ENCODE data around the gene EHHADH.
"Not testable (repeated sequence)": the region's sequence is repeated elsewhere in the genome, so short reads cannot be mapped to it uniquely, and the experiment has no call there.

The EHHADH gene

DNA sequence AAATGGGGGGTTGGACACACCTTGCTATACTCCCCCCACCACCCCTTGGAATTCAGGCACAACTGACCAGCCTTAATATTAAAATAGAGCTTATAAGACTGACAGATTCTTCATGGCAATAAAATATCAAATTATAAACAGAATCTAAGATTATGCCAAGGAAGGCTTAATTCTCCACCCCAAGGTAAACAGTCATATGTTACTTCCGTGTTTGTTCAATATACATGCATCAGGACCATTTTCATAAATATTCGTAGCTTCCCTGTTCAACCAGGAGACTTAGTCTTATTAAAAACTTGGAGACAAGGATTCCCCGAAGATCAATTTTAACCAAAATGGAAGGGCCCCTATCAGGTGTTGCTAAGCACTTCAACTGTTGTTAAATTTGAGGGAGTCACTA, 13.3 kb upstream of the EHHADH start:
- ATAC-seq (no peak), DNase-seq (ENCODE audit: low spot score in 2 of 2) (no peak)
- Mint-ChIP-seq H3K27ac (no peak overlapping the region), H3K4me3 (no peak overlapping the region), H3K36me3 (no peaks in the 10 kb centered on the region), H3K4me1 (no peaks in the 10 kb centered on the region), H3K9me3 (no peaks in the 10 kb centered on the region)

DNA sequence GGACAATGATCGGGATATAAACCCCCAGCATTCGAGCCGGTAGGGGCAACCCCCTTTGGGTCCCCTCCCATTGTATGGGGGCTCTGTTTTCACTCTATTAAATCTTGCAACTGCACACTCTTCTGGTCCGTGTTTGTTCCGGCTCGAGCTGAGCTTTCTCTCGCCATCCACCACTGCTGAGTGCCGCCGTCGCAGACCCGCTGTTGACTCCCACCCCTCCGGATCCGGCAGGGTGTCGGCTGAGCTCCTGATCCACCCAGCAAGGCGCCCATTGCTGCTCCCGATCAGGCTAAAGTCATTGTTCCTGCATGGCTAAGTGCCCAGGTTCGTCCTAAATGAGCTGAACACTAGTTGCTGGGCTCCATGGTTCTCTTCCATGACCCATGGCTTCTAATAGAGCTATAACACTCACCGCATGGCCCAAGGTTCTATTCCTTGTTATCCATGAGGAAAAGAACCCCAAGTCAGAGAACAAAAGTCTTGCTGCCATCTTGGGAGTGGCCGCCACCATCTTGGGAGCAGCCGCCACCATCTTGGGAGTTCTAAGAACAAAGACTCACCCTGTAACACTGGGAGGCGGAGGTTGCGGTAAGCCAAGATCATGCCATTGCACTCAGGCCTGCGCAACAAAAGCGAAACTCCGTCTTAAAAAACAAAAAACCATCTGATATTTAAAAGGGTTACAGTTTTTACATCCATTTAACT, 11.2 kb upstream of the EHHADH start:
- ATAC-seq (no peak), DNase-seq (ENCODE audit: low spot score in 2 of 2) (no peak)
- H3K36me3 Mint-ChIP-seq, result no peaks in the 10 kb centered on the region
- no peaks in the 10 kb centered on the region for H3K9me3 Mint-ChIP-seq
- no peak overlapping the region for H3K27ac Mint-ChIP-seq
- H3K4me3 Mint-ChIP-seq, result no peak overlapping the region
- no peaks in the 10 kb centered on the region for H3K4me1 Mint-ChIP-seq

DNA sequence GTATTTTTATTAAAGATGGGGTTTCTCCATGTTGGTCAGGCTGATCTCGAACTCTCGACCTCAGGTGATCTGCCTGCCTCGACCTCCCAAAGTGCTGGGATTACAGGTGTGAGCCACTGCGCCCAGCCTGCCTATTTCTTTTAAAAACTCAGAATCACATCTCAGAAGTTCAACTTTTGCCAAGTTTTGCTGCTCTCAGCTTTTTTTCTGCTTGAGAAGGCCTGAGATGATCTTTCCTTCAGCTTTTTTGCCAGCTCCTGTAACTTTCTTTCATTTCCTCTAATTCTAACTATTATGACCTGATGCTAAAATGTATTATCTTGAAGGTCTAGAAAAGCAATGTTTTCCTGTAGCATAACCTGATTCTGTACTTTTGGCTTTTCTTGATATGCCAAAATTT, 9.6 kb upstream of the EHHADH start:
- Mint-ChIP-seq H3K4me3 (no peak overlapping the region), H3K4me1 (no peaks in the 10 kb centered on the region), H3K27ac (no peak overlapping the region), H3K9me3 (no peaks in the 10 kb centered on the region), H3K36me3 (no peaks in the 10 kb centered on the region)
- DNase-seq (ENCODE audit: low spot score in 2 of 2) (no peak), ATAC-seq (no peak)

DNA sequence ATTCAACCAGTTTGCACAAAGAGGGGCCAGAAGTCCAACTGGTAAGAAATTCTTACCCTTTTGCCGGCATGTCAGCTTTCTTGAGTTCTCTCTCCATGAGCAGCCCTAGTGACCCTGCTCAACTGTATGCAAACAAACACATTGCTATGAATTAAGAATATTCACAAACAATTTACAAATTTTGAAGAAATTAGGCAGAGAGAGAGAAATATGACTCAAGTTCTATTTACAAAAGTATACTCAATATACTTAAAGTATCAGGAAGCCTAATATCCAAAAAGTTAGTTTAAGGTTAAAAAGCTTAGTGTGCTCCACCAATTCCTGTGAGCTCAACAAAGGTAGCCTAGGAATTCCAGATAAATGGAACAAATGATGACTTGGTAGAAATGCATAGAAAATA, 3.5 kb upstream of the EHHADH start:
- peaks cover 6% of the 10 kb centered on the region for H3K9me3 Mint-ChIP-seq
- H3K27ac Mint-ChIP-seq, result no peak overlapping the region
- no peak overlapping the region for H3K4me3 Mint-ChIP-seq
- H3K36me3 Mint-ChIP-seq, result no peaks in the 10 kb centered on the region
- DNase-seq (ENCODE audit: low spot score in 2 of 2) (no peak), ATAC-seq (no peak)
- no peaks in the 10 kb centered on the region for H3K4me1 Mint-ChIP-seq

DNA sequence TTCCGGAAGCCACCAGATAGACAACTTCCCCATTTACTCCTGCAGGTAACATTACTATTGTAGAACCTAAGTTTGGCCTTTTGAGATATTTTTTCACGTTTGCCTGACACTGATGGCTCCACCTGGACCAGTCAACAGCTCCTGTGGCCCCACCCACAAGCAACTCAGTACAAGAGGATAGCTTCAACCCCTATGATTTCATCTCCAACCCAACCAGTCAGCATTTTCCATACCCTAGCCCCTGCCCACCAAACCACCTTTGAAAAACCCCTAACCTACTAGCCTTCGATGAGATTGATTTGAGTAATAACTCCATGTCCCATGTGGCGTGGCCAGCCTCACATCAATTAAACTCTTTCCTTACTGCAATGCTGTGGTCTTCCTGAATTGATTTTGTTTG, 950 bp upstream of the EHHADH start:
- H3K27ac Mint-ChIP-seq, result no peak overlapping the region

DNA sequence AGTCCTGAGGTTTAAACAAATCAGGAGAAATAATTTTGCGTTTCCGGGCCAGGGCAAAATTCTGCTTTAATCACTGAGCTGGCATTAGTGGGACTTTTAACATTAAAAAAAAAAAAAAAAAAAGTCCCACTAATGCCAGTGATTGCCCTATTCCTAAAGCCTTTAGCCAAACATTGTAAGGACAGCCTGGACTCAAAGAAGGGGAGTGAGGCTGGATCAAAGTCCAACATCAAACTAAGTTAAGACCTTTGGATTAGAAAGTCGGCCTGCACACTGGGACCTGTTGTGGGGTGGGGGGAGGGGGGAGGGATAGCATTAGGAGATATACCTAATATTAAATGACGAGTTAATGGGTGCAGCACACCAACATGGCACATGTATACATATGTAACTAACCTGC, 716 bp downstream of the EHHADH start:
- not testable (repeated sequence) for ATAC-seq; H3K4me1 Mint-ChIP-seq; H3K9me3 Mint-ChIP-seq; H3K36me3 Mint-ChIP-seq; DNase-seq (ENCODE audit: low spot score in 2 of 2)
- Mint-ChIP-seq H3K27ac (peak overlapping the region; percentile 56), H3K4me3 (peak overlapping the region; percentile 73)

More for the DNA sequence above, 950 bp upstream of the EHHADH start:
- Mint-ChIP-seq H3K36me3 (no peaks in the 10 kb centered on the region), H3K9me3 (peaks cover 6% of the 10 kb centered on the region), H3K4me1 (no peaks in the 10 kb centered on the region), H3K4me3 (peak overlapping the region; percentile 73)
- DNase-seq (ENCODE audit: low spot score in 2 of 2) (no peak), ATAC-seq (peak; percentile 58)

DNA sequence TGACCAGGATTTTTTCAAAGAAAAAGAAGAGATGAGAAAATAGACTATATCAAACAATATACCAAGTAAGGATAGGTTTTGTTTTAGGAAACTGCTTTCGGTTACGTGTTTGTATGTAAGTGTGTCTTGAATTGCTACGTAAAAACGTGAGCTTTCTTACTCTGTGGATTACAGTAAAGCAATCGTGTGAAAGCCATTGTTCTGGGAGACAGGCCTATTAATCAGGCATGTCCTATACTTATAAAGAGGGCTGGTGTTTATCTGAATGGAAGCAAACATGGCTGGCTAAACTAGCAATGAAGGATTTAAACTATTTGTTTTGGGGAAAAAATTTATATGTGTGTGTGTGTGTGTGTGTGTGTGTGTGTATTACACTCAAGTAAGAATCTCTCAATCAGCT, 2.6 kb downstream of the EHHADH start:
- no peaks in the 10 kb centered on the region for H3K4me1 Mint-ChIP-seq
- DNase-seq (ENCODE audit: low spot score in 2 of 2), result no peak
- peaks cover 6% of the 10 kb centered on the region for H3K9me3 Mint-ChIP-seq
- no peak overlapping the region for H3K27ac Mint-ChIP-seq
- H3K4me3 Mint-ChIP-seq, result no peak overlapping the region
- H3K36me3 Mint-ChIP-seq, result no peaks in the 10 kb centered on the region
- no peak for ATAC-seq

DNA sequence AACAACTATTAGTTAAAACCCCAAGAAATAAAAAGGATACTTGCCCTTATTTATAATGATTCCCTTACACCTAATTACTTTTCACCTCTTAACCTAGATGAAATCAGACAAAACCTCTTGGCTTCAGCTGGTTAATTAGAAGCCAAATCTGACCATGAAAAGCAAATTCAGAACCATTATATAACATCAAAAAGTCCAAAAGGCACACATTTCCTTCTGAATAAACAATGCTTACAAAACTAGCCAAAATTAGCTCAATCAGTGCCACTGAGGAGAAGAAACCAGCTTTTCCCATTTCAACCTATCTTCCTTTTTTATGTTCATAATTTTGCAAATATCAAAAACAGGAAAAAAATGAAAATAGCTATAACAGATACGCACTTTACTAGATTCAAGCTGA, 3.2 kb downstream of the EHHADH start:
- H3K36me3 Mint-ChIP-seq, result no peaks in the 10 kb centered on the region
- no peak overlapping the region for H3K27ac Mint-ChIP-seq
- ATAC-seq (no peak), DNase-seq (ENCODE audit: low spot score in 2 of 2) (no peak)
- H3K9me3 Mint-ChIP-seq, result peaks cover 7% of the 10 kb centered on the region
- H3K4me1 Mint-ChIP-seq, result no peaks in the 10 kb centered on the region
- no peak overlapping the region for H3K4me3 Mint-ChIP-seq

DNA sequence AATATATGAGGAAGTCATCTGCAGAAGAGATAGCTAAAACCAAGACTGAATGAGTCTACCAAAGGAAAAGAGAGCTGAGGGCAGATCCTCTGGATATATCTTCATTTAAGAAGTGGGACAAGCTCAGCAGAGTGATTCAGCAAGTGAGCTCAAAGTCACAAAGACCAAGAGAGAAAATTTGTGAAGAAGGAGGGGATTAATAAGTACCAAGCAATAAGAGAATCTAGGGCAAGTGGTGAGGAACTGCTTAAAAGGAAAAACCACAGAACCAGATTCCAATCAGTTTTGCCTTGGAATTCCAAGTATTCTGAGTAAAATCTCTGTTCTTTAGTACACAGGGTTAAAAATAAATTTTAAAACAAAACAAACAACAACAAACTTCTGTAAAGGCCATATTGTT, 3.6 kb downstream of the EHHADH start:
- H3K27ac Mint-ChIP-seq, result no peak overlapping the region
- peaks cover 7% of the 10 kb centered on the region for H3K9me3 Mint-ChIP-seq
- no peak overlapping the region for H3K4me3 Mint-ChIP-seq
- ATAC-seq (no peak), DNase-seq (ENCODE audit: low spot score in 2 of 2) (no peak)
- no peaks in the 10 kb centered on the region for H3K4me1 Mint-ChIP-seq
- H3K36me3 Mint-ChIP-seq, result no peaks in the 10 kb centered on the region

DNA sequence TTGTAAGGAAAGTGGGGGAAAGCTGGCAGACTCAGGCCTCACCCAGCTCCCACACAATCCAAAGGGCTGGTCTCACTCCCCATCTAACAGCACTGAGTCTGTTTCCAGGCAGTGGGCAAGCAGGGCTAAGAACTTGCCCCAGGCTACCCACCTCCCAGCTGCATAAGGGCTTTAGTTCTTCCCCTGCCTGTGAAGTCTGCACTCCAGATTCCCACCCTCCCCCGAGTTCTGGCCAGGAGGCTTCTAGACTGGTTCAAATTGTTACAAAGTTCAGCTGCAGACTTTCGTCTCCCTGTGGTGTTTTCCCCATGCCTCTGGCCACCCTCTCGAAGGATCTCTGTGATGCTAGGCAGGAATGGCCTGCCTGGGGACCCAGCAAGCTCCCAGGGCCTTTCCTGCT, 11.2 kb downstream of the EHHADH start:
- H3K4me3 Mint-ChIP-seq, result no peak overlapping the region
- no peaks in the 10 kb centered on the region for H3K4me1 Mint-ChIP-seq
- peaks cover 17% of the 10 kb centered on the region for H3K9me3 Mint-ChIP-seq
- DNase-seq (ENCODE audit: low spot score in 2 of 2) (no peak), ATAC-seq (no peak)
- H3K27ac Mint-ChIP-seq, result no peak overlapping the region
- no peaks in the 10 kb centered on the region for H3K36me3 Mint-ChIP-seq

DNA sequence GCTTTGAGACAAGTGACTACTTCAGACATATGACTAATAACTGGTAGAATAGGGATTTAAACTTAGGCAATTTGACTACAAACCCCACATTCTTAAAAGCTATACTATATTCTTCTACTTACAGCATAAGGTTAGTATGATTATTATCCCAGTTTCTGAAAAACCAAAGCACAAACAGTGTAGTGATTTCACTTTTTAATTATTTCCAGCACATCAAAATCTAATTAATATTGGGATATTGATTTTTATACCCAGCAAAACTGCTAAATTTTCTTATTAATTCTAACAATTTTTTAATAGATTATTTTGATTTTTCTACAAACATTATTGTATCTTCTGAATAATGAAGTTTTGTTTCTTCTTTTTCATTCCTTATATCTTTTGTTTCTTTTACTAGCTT, 16.9 kb downstream of the EHHADH start:
- Mint-ChIP-seq H3K36me3 (no peaks in the 10 kb centered on the region), H3K27ac (no peak overlapping the region)
- DNase-seq (ENCODE audit: low spot score in 2 of 2), result no peak

DNA sequence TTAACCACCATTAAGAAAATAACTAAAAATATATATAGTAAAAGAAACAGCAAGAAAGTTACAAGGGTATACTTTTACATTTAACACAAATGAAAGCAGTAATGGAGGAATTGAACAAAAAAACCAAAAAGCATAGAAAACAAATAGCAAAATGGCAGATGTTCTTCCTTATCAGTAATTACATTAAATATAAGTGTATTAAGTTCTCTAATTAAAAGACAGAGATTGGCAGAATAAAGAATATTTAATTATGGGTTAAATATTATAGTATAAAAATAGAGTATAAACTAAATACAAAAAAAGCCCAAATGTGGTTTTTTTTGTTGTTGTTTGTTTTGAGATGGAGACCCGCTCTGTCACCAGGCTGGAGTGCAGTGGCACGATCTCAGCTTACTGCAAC, 20.5 kb downstream of the EHHADH start:
- no peaks in the 10 kb centered on the region for H3K36me3 Mint-ChIP-seq
- peaks cover 12% of the 10 kb centered on the region for H3K9me3 Mint-ChIP-seq
- H3K4me3 Mint-ChIP-seq, result no peak overlapping the region
- H3K4me1 Mint-ChIP-seq, result no peaks in the 10 kb centered on the region
- H3K27ac Mint-ChIP-seq, result no peak overlapping the region
- ATAC-seq, result no peak
- DNase-seq (ENCODE audit: low spot score in 2 of 2), result no peak

More for the DNA sequence above, 16.9 kb downstream of the EHHADH start:
- ATAC-seq, result no peak
- Mint-ChIP-seq H3K4me1 (no peaks in the 10 kb centered on the region), H3K4me3 (no peak overlapping the region), H3K9me3 (peaks cover 16% of the 10 kb centered on the region)

DNA sequence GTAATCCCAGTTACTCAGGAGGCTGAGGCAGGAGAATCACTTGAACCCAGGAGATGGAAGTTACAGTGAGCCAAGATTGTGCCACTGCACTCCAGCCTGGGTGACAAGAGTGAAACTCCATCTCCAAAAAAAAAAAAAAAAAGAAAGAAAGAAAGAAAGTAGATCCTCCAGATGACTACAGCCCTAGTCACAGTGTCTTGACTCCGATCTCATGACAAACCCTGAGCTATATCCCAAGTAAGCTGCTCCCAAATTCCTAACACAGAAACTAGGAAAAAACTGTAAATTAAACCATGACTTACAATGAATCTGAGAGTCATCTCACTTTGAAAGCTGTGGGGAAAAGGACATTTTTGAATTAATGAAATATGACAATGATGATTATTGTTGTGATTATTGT, 27.3 kb downstream of the EHHADH start:
- not testable (repeated sequence) for H3K9me3 Mint-ChIP-seq; H3K4me3 Mint-ChIP-seq; H3K4me1 Mint-ChIP-seq; ATAC-seq; H3K27ac Mint-ChIP-seq; H3K36me3 Mint-ChIP-seq; DNase-seq (ENCODE audit: low spot score in 2 of 2)

DNA sequence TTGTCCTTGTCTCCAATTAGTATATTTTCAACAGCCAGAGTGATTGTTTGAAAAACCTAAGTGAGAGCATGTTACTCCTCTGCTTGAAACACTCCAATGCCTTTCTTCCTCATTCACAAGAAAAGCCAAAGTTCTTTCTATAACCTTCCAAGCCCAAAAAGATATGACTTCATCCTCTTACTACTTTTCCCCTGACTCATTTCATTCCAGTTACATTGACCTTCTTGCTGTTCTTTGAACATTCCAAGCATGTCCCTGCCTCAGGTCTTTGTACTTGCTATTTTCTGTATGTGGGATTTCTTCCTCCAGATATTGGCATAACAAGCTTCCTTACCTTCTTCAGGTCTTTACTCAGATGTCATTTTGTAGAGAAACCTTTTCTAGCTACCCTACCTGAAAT, 28.3 kb downstream of the EHHADH start:
- H3K27ac Mint-ChIP-seq, result no peak overlapping the region
- no peak for DNase-seq (ENCODE audit: low spot score in 2 of 2)
- no peak for ATAC-seq

DNA sequence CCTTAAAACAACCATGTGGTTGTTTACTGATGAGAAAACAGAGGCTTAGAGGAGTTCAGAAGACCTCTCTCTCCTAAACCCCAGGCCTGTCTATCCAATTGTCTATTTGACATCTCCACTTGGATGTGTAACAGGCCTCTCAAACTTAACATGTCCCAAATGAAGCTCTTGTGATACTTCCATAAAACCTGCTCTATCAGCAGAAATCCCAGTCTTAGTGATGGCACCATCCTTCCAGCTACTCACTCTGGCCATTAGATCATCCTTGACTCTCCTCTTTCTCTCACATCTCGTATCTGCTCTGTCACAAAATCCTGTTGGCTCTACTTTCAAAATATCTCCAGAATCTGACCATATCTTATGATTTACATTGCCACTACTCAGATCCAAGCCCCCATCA, 28.8 kb downstream of the EHHADH start:
- Mint-ChIP-seq H3K4me1 (no peaks in the 10 kb centered on the region), H3K4me3 (no peak overlapping the region), H3K9me3 (no peaks in the 10 kb centered on the region), H3K27ac (no peak overlapping the region), H3K36me3 (no peaks in the 10 kb centered on the region)
- DNase-seq (ENCODE audit: low spot score in 2 of 2) (no peak), ATAC-seq (no peak)

More for the DNA sequence above, 28.3 kb downstream of the EHHADH start:
- Mint-ChIP-seq H3K4me3 (no peak overlapping the region), H3K4me1 (no peaks in the 10 kb centered on the region), H3K9me3 (no peaks in the 10 kb centered on the region), H3K36me3 (no peaks in the 10 kb centered on the region)

DNA sequence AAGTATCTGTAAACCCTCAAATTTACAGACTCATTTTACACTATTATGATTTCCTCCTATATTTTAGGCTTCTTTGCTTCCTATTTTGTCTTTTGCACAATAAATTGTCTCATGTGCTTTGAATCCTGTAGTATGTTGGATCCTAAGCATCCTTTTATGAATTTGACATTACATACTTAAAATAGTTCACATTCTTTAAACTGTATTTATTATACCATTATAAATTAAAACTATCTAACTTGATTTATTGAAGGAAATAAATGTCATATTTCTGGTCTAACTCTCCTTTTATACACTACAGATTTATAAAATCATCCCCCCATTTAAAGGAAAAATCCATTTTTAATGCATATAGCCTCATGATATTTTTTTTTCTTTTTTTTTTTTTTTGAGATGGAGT, 32.6 kb downstream of the EHHADH start:
- ATAC-seq, result no peak

DNA sequence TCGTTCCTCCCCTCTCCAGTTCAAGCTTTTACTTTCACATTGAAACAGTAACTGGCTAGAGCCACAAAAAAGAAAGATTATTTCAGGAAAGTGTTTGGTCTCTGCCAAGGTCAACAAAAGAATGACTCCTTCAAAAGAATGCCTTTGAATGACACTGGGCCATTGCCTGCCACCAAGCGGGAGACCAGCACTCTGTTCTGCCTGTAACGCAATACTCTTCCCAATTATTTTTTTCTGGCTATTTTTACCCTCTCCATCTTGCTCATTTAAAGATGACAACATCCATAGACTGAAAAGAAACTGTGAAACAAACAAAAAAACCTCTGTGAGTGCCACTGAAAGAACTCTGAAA, 37.3 kb downstream of the EHHADH start:
- Mint-ChIP-seq H3K36me3 (no peaks in the 10 kb centered on the region), H3K27ac (no peak overlapping the region), H3K4me3 (no peak overlapping the region), H3K9me3 (no peaks in the 10 kb centered on the region), H3K4me1 (no peaks in the 10 kb centered on the region)
- ATAC-seq, result no peak
- DNase-seq (ENCODE audit: low spot score in 2 of 2), result no peak

More for the DNA sequence above, 32.6 kb downstream of the EHHADH start:
- Mint-ChIP-seq H3K9me3 (no peaks in the 10 kb centered on the region), H3K4me3 (no peak overlapping the region), H3K27ac (no peak overlapping the region), H3K4me1 (no peaks in the 10 kb centered on the region), H3K36me3 (no peaks in the 10 kb centered on the region)
- DNase-seq (ENCODE audit: low spot score in 2 of 2), result no peak
